HEK293 (cell line): ENCODE results near the gene ROPN1L.
A peak's percentile ranks its signal among the peaks of the same experiment; 100 is the strongest.

Experiments
- GLIS1 ChIP-seq: fragments of 450-650 bp; formaldehyde crosslinking; IDR thresholded peaks from 2 replicates; pipeline ENCODE4 v1.5.1; 2016; ENCODE audit warnings: missing biosample characterization, missing genetic modification characterization
- KLF16 ChIP-seq: fragments of 450-650 bp; formaldehyde crosslinking; IDR thresholded peaks from 2 replicates; pipeline ENCODE4 v1.5.1; 2017; ENCODE audit warnings: missing biosample characterization, missing genetic modification characterization
- SALL2 ChIP-seq: fragments of 450-650 bp; formaldehyde crosslinking; IDR thresholded peaks from 2 replicates; pipeline ENCODE4 v1.5.0; 2017; ENCODE audit warnings: missing biosample characterization, mild to moderate bottlenecking, missing genetic modification characterization, borderline replicate concordance
- SCRT2 ChIP-seq: fragments of 450-650 bp; formaldehyde crosslinking; IDR thresholded peaks from 2 replicates; pipeline ENCODE4 v1.5.1; 2016; ENCODE audit warnings: missing biosample characterization, missing genetic modification characterization
- SETDB1 ChIP-seq: IDR thresholded peaks from one replicate; pipeline ENCODE4 v1.6.1; 2017; ENCODE audit warnings: mild to moderate bottlenecking, low read length, moderate library complexity, mixed read lengths; ENCODE audit not compliant: insufficient read length
- SP3 ChIP-seq: fragments of 450-650 bp; formaldehyde crosslinking; IDR thresholded peaks from 2 replicates; pipeline ENCODE4 v1.5.1; 2016; ENCODE audit warnings: missing biosample characterization, missing genetic modification characterization
- SP7 ChIP-seq: fragments of 450-650 bp; formaldehyde crosslinking; IDR thresholded peaks from 2 replicates; pipeline ENCODE4 v1.5.1; 2016; ENCODE audit warnings: missing biosample characterization, missing genetic modification characterization
- ZBTB20 ChIP-seq: fragments of 450-650 bp; formaldehyde crosslinking; IDR thresholded peaks from 2 replicates; pipeline ENCODE4 v1.5.1; 2016; ENCODE audit warnings: missing biosample characterization, missing genetic modification characterization
- ZNF138 ChIP-seq: fragments of 450-650 bp; formaldehyde crosslinking; IDR thresholded peaks from 2 replicates; pipeline ENCODE4 v1.5.1; 2016; ENCODE audit warnings: missing biosample characterization, missing genetic modification characterization, borderline replicate concordance
- ZNF16 ChIP-seq: fragments of 450-650 bp; formaldehyde crosslinking; IDR thresholded peaks from 2 replicates; pipeline ENCODE4 v1.5.1; 2016; ENCODE audit warnings: low read depth, missing biosample characterization, missing genetic modification characterization
- ZNF211 ChIP-seq: fragments of 450-650 bp; formaldehyde crosslinking; IDR thresholded peaks from 2 replicates; pipeline ENCODE4 v1.5.1; 2016; ENCODE audit warnings: low read depth, missing biosample characterization, missing genetic modification characterization
- ZNF274 ChIP-seq, 2 experiments: fragments of 200-500 bp in 1 of 2; fragments of 450-650 bp in 1 of 2; sonication (Bioruptor generic) in 1 of 2; formaldehyde crosslinking in 1 of 2; IDR thresholded peaks; 2 replicates each; pipeline versions ENCODE4 v1.5.1 to v1.6.1; 2014 to 2016; ENCODE audit warnings: borderline replicate concordance in 1 of 2, inconsistent platforms in 1 of 2, low read length in 1 of 2, missing biosample characterization in 1 of 2, missing genetic modification characterization in 1 of 2
- ZNF335 ChIP-seq: fragments of 450-650 bp; formaldehyde crosslinking; conservative IDR thresholded peaks from 2 replicates; pipeline ENCODE4 v1.5.1; 2016; ENCODE audit warnings: missing biosample characterization, missing genetic modification characterization
- ZNF48 ChIP-seq: fragments of 450-650 bp; formaldehyde crosslinking; IDR thresholded peaks from 2 replicates; pipeline ENCODE4 v1.5.1; 2016; ENCODE audit warnings: missing biosample characterization, missing genetic modification characterization
- ZNF530 ChIP-seq: fragments of 450-650 bp; formaldehyde crosslinking; IDR thresholded peaks from 2 replicates; pipeline ENCODE4 v1.5.1; 2016; ENCODE audit warnings: low read depth, missing biosample characterization, missing genetic modification characterization
- ZNF544 ChIP-seq: fragments of 450-650 bp; formaldehyde crosslinking; IDR thresholded peaks from 2 replicates; pipeline ENCODE4 v1.5.0; 2017; ENCODE audit warnings: missing biosample characterization, missing genetic modification characterization
- ZNF555 ChIP-seq: fragments of 450-650 bp; formaldehyde crosslinking; conservative IDR thresholded peaks from 2 replicates; pipeline ENCODE4 v1.5.1; 2017; ENCODE audit warnings: missing biosample characterization, mild to moderate bottlenecking, missing genetic modification characterization, inconsistent platforms
- ZNF580 ChIP-seq: fragments of 450-650 bp; formaldehyde crosslinking; IDR thresholded peaks from 2 replicates; pipeline ENCODE4 v1.5.1; 2016; ENCODE audit warnings: missing biosample characterization, missing genetic modification characterization
- ZNF624 ChIP-seq: fragments of 450-650 bp; formaldehyde crosslinking; IDR thresholded peaks from 2 replicates; pipeline ENCODE4 v1.5.1; 2017; ENCODE audit warnings: missing biosample characterization, missing genetic modification characterization
- ZNF792 ChIP-seq: fragments of 450-650 bp; formaldehyde crosslinking; IDR thresholded peaks from 2 replicates; pipeline ENCODE4 v1.5.1; 2016; ENCODE audit warnings: missing biosample characterization, missing genetic modification characterization
- ZNF837 ChIP-seq: fragments of 450-650 bp; formaldehyde crosslinking; IDR thresholded peaks from 2 replicates; pipeline ENCODE4 v1.5.1; 2016; ENCODE audit warnings: missing biosample characterization, missing genetic modification characterization
- ZNF843 ChIP-seq: fragments of 450-650 bp; formaldehyde crosslinking; IDR thresholded peaks from 2 replicates; pipeline ENCODE4 v1.5.1; 2016; ENCODE audit warnings: missing biosample characterization, missing genetic modification characterization
- ZSCAN30 ChIP-seq: fragments of 450-650 bp; IDR thresholded peaks from 2 replicates; pipeline ENCODE4 v1.5.1; 2018; ENCODE audit warnings: missing biosample characterization, mild to moderate bottlenecking, missing genetic modification characterization, moderate library complexity
- ZXDB ChIP-seq: fragments of 450-650 bp; formaldehyde crosslinking; IDR thresholded peaks from 2 replicates; pipeline ENCODE4 v1.5.1; 2016; ENCODE audit warnings: missing biosample characterization, missing genetic modification characterization
- TF ChIP-seq, protein P1 (sequence below): fragments of 450-650 bp; formaldehyde crosslinking; IDR thresholded peaks from 2 replicates; pipeline ENCODE4 v1.5.1; 2017; ENCODE audit warnings: missing biosample characterization, mild to moderate bottlenecking, missing genetic modification characterization, moderate library complexity
- TF ChIP-seq, protein P2 (sequence below): fragments of 450-650 bp; formaldehyde crosslinking; conservative IDR thresholded peaks from 2 replicates; pipeline ENCODE4 v1.5.1; 2016; ENCODE audit warnings: low read depth, missing biosample characterization, missing genetic modification characterization
- TF ChIP-seq, protein P3 (sequence below): fragments of 450-650 bp; formaldehyde crosslinking; optimal IDR thresholded peaks from 2 replicates; pipeline ENCODE3; 2016; ENCODE audit warnings: missing biosample characterization, mild to moderate bottlenecking, missing genetic modification characterization
- TF ChIP-seq, protein P4 (sequence below): fragments of 450-650 bp; formaldehyde crosslinking; IDR thresholded peaks from 2 replicates; pipeline ENCODE4 v1.5.1; 2017; ENCODE audit warnings: missing biosample characterization, missing genetic modification characterization
- TF ChIP-seq, protein P5 (sequence below): fragments of 450-650 bp; formaldehyde crosslinking; IDR thresholded peaks from 2 replicates; pipeline ENCODE4 v1.5.1; 2017; ENCODE audit warnings: missing biosample characterization, missing genetic modification characterization

ROPN1L gene

GRCh38 chr5:10441083-10441991 is at the start of gene ROPN1L (continued):
- TF ChIP-seq ZNF274 (IDR thresholded peaks at IDR 0.05; ENCODE audit: low read length): no peak
- no peak for TF ChIP-seq ZNF274 (tag by site-specific recombination; IDR thresholded peaks at IDR 0.05; ENCODE audit: borderline replicate concordance)
- peak; percentile 75 for TF ChIP-seq SP3
- no peak for TF ChIP-seq SALL2
- no peak; the same call in 1 of the 2 replicates for TF ChIP-seq ZSCAN30 (tag by site-specific recombination)
- TF ChIP-seq, protein P1, sequence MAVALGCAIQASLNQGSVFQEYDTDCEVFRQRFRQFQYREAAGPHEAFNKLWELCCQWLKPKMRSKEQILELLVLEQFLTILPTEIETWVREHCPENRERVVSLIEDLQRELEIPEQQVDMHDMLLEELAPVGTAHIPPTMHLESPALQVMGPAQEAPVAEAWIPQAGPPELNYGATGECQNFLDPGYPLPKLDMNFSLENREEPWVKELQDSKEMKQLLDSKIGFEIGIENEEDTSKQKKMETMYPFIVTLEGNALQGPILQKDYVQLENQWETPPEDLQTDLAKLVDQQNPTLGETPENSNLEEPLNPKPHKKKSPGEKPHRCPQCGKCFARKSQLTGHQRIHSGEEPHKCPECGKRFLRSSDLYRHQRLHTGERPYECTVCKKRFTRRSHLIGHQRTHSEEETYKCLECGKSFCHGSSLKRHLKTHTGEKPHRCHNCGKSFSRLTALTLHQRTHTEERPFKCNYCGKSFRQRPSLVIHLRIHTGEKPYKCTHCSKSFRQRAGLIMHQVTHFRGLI (tag by site-specific recombination): 0 out of 2 replicates have a peak, but pooled peaks have one; percentile 12
- no peak for TF ChIP-seq ZNF792
- TF ChIP-seq, protein P2, sequence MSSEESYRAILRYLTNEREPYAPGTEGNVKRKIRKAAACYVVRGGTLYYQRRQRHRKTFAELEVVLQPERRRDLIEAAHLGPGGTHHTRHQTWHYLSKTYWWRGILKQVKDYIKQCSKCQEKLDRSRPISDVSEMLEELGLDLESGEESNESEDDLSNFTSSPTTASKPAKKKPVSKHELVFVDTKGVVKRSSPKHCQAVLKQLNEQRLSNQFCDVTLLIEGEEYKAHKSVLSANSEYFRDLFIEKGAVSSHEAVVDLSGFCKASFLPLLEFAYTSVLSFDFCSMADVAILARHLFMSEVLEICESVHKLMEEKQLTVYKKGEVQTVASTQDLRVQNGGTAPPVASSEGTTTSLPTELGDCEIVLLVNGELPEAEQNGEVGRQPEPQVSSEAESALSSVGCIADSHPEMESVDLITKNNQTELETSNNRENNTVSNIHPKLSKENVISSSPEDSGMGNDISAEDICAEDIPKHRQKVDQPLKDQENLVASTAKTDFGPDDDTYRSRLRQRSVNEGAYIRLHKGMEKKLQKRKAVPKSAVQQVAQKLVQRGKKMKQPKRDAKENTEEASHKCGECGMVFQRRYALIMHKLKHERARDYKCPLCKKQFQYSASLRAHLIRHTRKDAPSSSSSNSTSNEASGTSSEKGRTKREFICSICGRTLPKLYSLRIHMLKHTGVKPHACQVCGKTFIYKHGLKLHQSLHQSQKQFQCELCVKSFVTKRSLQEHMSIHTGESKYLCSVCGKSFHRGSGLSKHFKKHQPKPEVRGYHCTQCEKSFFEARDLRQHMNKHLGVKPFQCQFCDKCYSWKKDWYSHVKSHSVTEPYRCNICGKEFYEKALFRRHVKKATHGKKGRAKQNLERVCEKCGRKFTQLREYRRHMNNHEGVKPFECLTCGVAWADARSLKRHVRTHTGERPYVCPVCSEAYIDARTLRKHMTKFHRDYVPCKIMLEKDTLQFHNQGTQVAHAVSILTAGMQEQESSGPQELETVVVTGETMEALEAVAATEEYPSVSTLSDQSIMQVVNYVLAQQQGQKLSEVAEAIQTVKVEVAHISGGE (tag by site-specific recombination): 0 out of 2 replicates have a peak, but pooled peaks have one; percentile 32
- no peak for TF ChIP-seq ZNF555 (tag by site-specific recombination)
- TF ChIP-seq, protein P3, sequence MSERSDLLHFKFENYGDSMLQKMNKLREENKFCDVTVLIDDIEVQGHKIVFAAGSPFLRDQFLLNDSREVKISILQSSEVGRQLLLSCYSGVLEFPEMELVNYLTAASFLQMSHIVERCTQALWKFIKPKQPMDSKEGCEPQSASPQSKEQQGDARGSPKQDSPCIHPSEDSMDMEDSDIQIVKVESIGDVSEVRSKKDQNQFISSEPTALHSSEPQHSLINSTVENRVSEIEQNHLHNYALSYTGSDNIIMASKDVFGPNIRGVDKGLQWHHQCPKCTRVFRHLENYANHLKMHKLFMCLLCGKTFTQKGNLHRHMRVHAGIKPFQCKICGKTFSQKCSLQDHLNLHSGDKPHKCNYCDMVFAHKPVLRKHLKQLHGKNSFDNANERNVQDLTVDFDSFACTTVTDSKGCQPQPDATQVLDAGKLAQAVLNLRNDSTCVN: peak; percentile 100
- no peak for TF ChIP-seq ZNF530 (tag by site-specific recombination)
- TF ChIP-seq SCRT2: no peak
- TF ChIP-seq, protein P4, sequence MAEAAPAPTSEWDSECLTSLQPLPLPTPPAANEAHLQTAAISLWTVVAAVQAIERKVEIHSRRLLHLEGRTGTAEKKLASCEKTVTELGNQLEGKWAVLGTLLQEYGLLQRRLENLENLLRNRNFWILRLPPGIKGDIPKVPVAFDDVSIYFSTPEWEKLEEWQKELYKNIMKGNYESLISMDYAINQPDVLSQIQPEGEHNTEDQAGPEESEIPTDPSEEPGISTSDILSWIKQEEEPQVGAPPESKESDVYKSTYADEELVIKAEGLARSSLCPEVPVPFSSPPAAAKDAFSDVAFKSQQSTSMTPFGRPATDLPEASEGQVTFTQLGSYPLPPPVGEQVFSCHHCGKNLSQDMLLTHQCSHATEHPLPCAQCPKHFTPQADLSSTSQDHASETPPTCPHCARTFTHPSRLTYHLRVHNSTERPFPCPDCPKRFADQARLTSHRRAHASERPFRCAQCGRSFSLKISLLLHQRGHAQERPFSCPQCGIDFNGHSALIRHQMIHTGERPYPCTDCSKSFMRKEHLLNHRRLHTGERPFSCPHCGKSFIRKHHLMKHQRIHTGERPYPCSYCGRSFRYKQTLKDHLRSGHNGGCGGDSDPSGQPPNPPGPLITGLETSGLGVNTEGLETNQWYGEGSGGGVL (tag by site-specific recombination): no peak
- 0 out of 2 replicates have a peak, but pooled peaks have one; percentile 57 for TF ChIP-seq KLF16 (tag by site-specific recombination)
- no peak for TF ChIP-seq ZNF580
- no peak; the same call in none of the 2 replicates for TF ChIP-seq SP7 (tag by site-specific recombination)
- no peak for TF ChIP-seq ZNF16 (tag by site-specific recombination)
- peak; percentile 96 for TF ChIP-seq ZBTB20
- TF ChIP-seq ZNF837 (tag by site-specific recombination): no peak
- TF ChIP-seq, protein P5, sequence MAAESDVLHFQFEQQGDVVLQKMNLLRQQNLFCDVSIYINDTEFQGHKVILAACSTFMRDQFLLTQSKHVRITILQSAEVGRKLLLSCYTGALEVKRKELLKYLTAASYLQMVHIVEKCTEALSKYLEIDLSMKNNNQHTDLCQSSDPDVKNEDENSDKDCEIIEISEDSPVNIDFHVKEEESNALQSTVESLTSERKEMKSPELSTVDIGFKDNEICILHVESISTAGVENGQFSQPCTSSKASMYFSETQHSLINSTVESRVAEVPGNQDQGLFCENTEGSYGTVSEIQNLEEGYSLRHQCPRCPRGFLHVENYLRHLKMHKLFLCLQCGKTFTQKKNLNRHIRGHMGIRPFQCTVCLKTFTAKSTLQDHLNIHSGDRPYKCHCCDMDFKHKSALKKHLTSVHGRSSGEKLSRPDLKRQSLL (tag by site-specific recombination): peak; percentile 99
- TF ChIP-seq ZNF843 (tag by site-specific recombination): peak; percentile 59; the same call in 1 of the 2 replicates
- no peak for TF ChIP-seq ZNF48 (tag by site-specific recombination)
- no peak for TF ChIP-seq ZNF544
- no peak for TF ChIP-seq ZNF138 (tag by site-specific recombination)
- peak; percentile 91 for TF ChIP-seq ZXDB (tag by site-specific recombination)
- no peak for TF ChIP-seq ZNF211 (tag by site-specific recombination)
- no peak for TF ChIP-seq ZNF624
- TF ChIP-seq GLIS1: peak; percentile 19; the same call in 1 of the 2 replicates
- no peak for TF ChIP-seq SETDB1
- TF ChIP-seq ZNF335: peak; percentile 53
